SK-N-SH treated with all-trans-retinoic acid at 6 μM for 48 hours (cell line): ENCODE results near the gene ADORA3.

Experiments
- ATAC-seq: fragments of 200-7000 bp; cut with Tn5 transposase; 3 replicates; pipeline ENCODE4 v1.9.1; 2020; ENCODE audit warnings: mild to moderate bottlenecking, moderate library complexity
- ARNTL ChIP-seq: fragments of 450-650 bp; formaldehyde crosslinking; IDR thresholded peaks from 2 replicates; pipeline ENCODE4 v1.5.0; 2020; ENCODE audit warnings: low read depth, mild to moderate bottlenecking, moderate library complexity, borderline replicate concordance
- BACH2 ChIP-seq: fragments of 250-450 bp; sonication (Bioruptor Pico); IDR thresholded peaks from 2 replicates; pipeline ENCODE4 v1.9.0; 2021; ENCODE audit warnings: mild to moderate bottlenecking, borderline replicate concordance
- CREB5 ChIP-seq: fragments of 250-450 bp; sonication (Bioruptor Pico); IDR thresholded peaks from 2 replicates; pipeline ENCODE4 v1.5.1; 2020; ENCODE audit warnings: low read depth, mild to moderate bottlenecking, moderate library complexity
- CSRNP3 ChIP-seq: fragments of 250-450 bp; sonication (Bioruptor Pico); IDR thresholded peaks from 2 replicates; pipeline ENCODE4 v1.5.1; 2021; ENCODE audit warnings: mild to moderate bottlenecking, moderate library complexity
- ESRRG ChIP-seq: fragments of 250-450 bp; sonication (Bioruptor Pico); IDR thresholded peaks from 2 replicates; pipeline ENCODE4 v1.6.1; 2021; ENCODE audit warnings: mild to moderate bottlenecking
- GLIS3 ChIP-seq: fragments of 250-450 bp; sonication (Bioruptor Pico); IDR thresholded peaks from 2 replicates; pipeline ENCODE4 v1.5.0; 2020; ENCODE audit warnings: mild to moderate bottlenecking, moderate library complexity
- ISL1 ChIP-seq: fragments of 250-450 bp; sonication (Bioruptor Pico); IDR thresholded peaks from 2 replicates; pipeline ENCODE4 v2.1.2; 2022; ENCODE audit warnings: mild to moderate bottlenecking, moderate library complexity
- OSR1 ChIP-seq: fragments of 250-450 bp; sonication (Bioruptor Pico); IDR thresholded peaks from 2 replicates; pipeline ENCODE4 v1.8.0; 2022; ENCODE audit warnings: moderate library complexity, mild to moderate bottlenecking, inconsistent platforms
- PATZ1 ChIP-seq: fragments of 250-450 bp; sonication (Bioruptor Pico); IDR thresholded peaks from 2 replicates; pipeline ENCODE4 v1.8.0; 2020; ENCODE audit warnings: mild to moderate bottlenecking, moderate library complexity, borderline replicate concordance
- POU6F1 ChIP-seq: fragments of 250-450 bp; sonication (Bioruptor Pico); IDR thresholded peaks from 2 replicates; pipeline ENCODE4 v1.8.0; 2021; ENCODE audit warnings: low read depth, mild to moderate bottlenecking, moderate library complexity, borderline replicate concordance
- PPARA ChIP-seq: fragments of 250-450 bp; sonication (Bioruptor Pico); IDR thresholded peaks from 2 replicates; pipeline ENCODE4 v1.5.0; 2020; ENCODE audit warnings: mild to moderate bottlenecking, borderline replicate concordance
- RARB ChIP-seq: fragments of 250-450 bp; sonication (Bioruptor Pico); IDR thresholded peaks from 2 replicates; pipeline ENCODE4 v1.8.0; 2021; ENCODE audit warnings: mild to moderate bottlenecking, moderate library complexity
- SNAI2 ChIP-seq: fragments of 250-450 bp; sonication (Bioruptor Pico); IDR thresholded peaks from 2 replicates; pipeline ENCODE4 v1.5.0; 2020; ENCODE audit warnings: mild to moderate bottlenecking, moderate library complexity
- TCF4 ChIP-seq: fragments of 250-450 bp; sonication (Bioruptor Pico); IDR thresholded peaks from 2 replicates; pipeline ENCODE4 v1.8.0; 2021; ENCODE audit warnings: mild to moderate bottlenecking, moderate library complexity, borderline replicate concordance
- TOX ChIP-seq: fragments of 250-450 bp; sonication (Bioruptor Pico); IDR thresholded peaks from 2 replicates; pipeline ENCODE4 v1.8.0; 2021; ENCODE audit warnings: mild to moderate bottlenecking, moderate library complexity, borderline replicate concordance
- ZC3H10 ChIP-seq: fragments of 250-450 bp; sonication (Bioruptor Pico); IDR thresholded peaks from 2 replicates; pipeline ENCODE4 v1.5.1; 2021; ENCODE audit warnings: mild to moderate bottlenecking, moderate library complexity
- ZFP3 ChIP-seq: fragments of 250-450 bp; sonication (Bioruptor Pico); IDR thresholded peaks from 2 replicates; pipeline ENCODE4 v1.5.0; 2020; ENCODE audit warnings: mild to moderate bottlenecking, moderate library complexity
- ZFP30 ChIP-seq: fragments of 450-650 bp; formaldehyde crosslinking; IDR thresholded peaks from 2 replicates; pipeline ENCODE4 v1.5.0; 2022; ENCODE audit warnings: mild to moderate bottlenecking, moderate library complexity
- ZNF565 ChIP-seq: fragments of 450-650 bp; formaldehyde crosslinking; conservative IDR thresholded peaks from 2 replicates; pipeline ENCODE4 v1.5.0; 2020; ENCODE audit warnings: low read depth, mild to moderate bottlenecking, moderate library complexity
- ZNF70 ChIP-seq: fragments of 450-650 bp; formaldehyde crosslinking; IDR thresholded peaks from 2 replicates; pipeline ENCODE4 v1.5.0; 2020; ENCODE audit warnings: mild to moderate bottlenecking, moderate library complexity
- ZNF8 ChIP-seq: fragments of 450-650 bp; formaldehyde crosslinking; IDR thresholded peaks from 2 replicates; pipeline ENCODE4 v1.5.0; 2020; ENCODE audit warnings: mild to moderate bottlenecking, moderate library complexity

ADORA3 gene

GRCh38 chr1:111470596-111470995 is 32.8 kb downstream of the ADORA3 start:
- TF ChIP-seq OSR1 (no peak), ZFP30 (CRISPR knock-in tag) (no peak), PPARA (CRISPR knock-in tag) (no peak), ZC3H10 (CRISPR knock-in tag) (no peak)
- ATAC-seq, result no peak

GRCh38 chr1:111469539-111469938 is 33.9 kb downstream of the ADORA3 start:
- ATAC-seq, result no peak
- TF ChIP-seq SNAI2 (CRISPR knock-in tag), result no peak
- no peak for TF ChIP-seq TCF4 (CRISPR knock-in tag)
- no peak for TF ChIP-seq ZNF8 (CRISPR knock-in tag)
- TF ChIP-seq ZFP3 (CRISPR knock-in tag), result no peak
- TF ChIP-seq PATZ1, result no peak
- TF ChIP-seq TOX (CRISPR knock-in tag), result no peak
- TF ChIP-seq PPARA (CRISPR knock-in tag), result no peak
- TF ChIP-seq RARB (CRISPR knock-in tag), result no peak
- no peak for TF ChIP-seq ARNTL
- TF ChIP-seq ZFP30 (CRISPR knock-in tag), result no peak
- TF ChIP-seq POU6F1 (CRISPR knock-in tag), result no peak
- TF ChIP-seq ZC3H10 (CRISPR knock-in tag), result no peak

- TF ChIP-seq SNAI2 (CRISPR knock-in tag) (no peak), BACH2 (CRISPR knock-in tag) (no peak), PPARA (CRISPR knock-in tag) (no peak), ISL1 (CRISPR knock-in tag) (no peak), ESRRG (no peak), TOX (CRISPR knock-in tag) (no peak), GLIS3 (CRISPR knock-in tag) (no peak), ZNF70 (no peak)
- no peak for ATAC-seq
Measured at GRCh38 chr1:111468717-111469100, 34.7 kb downstream of the ADORA3 start.

GRCh38 chr1:111467865-111468716 is 35.3 kb downstream of the ADORA3 start:
- no peak for ATAC-seq
- TF ChIP-seq ARNTL (no peak), CSRNP3 (CRISPR knock-in tag) (no peak), ISL1 (CRISPR knock-in tag) (no peak), PATZ1 (no peak), ESRRG (no peak), ZC3H10 (CRISPR knock-in tag) (no peak), TCF4 (CRISPR knock-in tag) (no peak), TOX (CRISPR knock-in tag) (no peak), PPARA (CRISPR knock-in tag) (no peak), ZFP30 (CRISPR knock-in tag) (no peak), CREB5 (CRISPR knock-in tag) (no peak), ZFP3 (CRISPR knock-in tag) (no peak), ZNF565 (CRISPR knock-in tag) (no peak), ZNF8 (CRISPR knock-in tag) (no peak), POU6F1 (CRISPR knock-in tag) (no peak), SNAI2 (CRISPR knock-in tag) (no peak), OSR1 (no peak), RARB (CRISPR knock-in tag) (no peak), ZNF70 (no peak)
